GM21390 (cell line): ENCODE data around the gene EDC3.
"Not testable (repeated sequence)": the region's sequence is repeated elsewhere in the genome, so short reads cannot be mapped to it uniquely, and the experiment has no call there.

ENCODE experiments used
- ATAC-seq: cut with Tn5 transposase; IDR thresholded peaks from one replicate; pipeline ENCODE4 v1.9.1; 2021; ENCODE audit not compliant: unreplicated experiment

The EDC3 gene, protein sequence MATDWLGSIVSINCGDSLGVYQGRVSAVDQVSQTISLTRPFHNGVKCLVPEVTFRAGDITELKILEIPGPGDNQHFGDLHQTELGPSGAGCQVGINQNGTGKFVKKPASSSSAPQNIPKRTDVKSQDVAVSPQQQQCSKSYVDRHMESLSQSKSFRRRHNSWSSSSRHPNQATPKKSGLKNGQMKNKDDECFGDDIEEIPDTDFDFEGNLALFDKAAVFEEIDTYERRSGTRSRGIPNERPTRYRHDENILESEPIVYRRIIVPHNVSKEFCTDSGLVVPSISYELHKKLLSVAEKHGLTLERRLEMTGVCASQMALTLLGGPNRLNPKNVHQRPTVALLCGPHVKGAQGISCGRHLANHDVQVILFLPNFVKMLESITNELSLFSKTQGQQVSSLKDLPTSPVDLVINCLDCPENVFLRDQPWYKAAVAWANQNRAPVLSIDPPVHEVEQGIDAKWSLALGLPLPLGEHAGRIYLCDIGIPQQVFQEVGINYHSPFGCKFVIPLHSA

DNA sequence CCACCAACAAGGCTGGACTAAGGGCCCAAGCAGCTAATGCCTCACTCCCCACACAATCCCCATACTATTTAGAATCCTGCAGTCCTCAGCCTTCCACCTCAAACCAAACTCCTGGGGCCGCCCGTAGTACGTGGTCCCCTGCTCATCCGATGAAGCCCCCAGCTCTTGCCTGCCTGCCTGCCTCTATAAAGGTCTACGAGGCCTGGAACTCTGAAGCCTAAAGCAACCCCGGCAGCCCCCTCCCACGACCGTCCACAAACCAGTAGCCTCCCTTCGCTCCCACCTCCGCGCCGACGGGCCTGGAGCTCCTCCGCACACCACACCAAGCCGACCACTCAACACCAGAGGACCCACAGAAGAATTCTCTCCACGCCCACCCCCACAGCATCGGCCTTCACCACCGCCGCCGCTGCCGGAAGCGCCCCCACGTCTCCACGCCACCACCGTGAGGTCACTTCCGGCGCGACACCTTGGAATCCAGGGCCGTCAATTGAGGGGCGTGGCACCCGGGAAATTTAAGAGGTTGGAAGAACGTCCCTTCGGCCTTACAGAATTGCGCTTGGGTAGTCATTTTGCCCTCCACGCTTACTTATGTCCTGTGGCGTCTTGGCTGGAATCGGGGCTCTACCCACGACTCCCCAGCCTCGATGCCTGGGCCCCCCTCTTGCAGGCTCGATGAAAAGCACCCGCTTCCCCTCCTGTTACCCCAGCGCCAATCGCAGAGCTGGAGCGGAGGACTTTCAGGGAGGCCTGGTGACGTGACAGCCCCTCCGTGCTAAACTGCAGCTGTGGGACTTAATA, at the start of gene EDC3:
Gene EDC3, minus strand, starts transcription at position 428 of the 801 bp plus-strand sequence. CDS start 20,900 bp downstream, outside the sequence.
- peak; percentile 89 for ATAC-seq

DNA sequence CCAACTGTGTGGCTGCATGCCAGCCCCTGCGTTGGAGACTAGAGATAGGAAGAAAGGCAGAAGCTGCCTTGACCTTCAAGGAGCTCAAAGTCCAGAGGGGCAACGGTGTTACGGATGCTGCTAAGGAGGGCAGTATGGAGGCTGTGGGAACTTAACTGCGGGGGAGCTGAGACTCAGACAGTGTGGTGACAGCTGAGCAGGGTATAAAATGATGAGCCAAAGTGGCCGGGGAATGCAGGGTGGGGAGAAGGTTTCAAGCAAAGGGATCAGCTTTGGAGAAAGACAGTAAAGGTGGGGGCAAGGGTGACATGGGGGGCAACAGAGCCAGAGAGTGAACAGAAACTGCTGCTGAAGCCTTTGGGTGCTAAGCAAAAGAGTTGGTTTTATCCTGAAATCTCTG, 46.6 kb upstream of the EDC3 start:
- no peak for ATAC-seq

DNA sequence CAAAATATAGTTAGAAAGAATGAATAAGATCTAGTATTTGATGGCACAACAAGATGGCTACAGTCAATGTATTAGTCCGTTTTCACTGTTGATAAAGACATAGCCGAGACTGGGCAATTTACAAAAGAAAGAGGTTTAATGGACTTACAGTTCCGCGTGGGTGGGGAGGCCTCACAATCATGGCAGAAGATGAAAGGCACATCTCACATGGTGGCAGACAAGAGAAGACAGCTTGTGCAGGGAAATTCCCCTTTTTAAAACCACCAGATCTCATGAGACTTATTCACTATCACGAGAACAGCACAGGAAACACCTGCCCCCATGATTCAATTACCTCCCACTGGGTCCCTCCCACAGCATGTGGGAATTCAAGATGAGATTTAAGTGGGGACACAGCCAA, 42.4 kb upstream of the EDC3 start:
- ATAC-seq = not testable (repeated sequence)

DNA sequence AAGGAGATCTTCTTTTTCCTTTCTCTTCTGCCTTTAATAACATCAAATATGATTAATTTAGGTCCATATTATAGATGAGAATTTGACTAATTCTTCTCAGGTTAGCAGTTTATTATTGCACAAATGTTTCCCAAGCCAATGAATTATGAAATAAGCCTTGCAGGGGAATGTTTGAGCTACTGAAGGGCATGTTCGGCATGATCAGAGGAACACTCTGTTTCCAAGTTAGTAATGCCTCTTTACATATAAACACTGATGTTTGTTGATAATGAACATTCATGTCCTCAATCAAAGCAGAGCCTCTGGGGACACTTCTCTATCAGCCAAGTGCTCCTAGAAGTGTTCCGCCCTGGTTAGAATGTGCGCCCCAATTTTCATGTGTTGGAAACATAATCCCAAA, 39.5 kb upstream of the EDC3 start:
- ATAC-seq = no peak

DNA sequence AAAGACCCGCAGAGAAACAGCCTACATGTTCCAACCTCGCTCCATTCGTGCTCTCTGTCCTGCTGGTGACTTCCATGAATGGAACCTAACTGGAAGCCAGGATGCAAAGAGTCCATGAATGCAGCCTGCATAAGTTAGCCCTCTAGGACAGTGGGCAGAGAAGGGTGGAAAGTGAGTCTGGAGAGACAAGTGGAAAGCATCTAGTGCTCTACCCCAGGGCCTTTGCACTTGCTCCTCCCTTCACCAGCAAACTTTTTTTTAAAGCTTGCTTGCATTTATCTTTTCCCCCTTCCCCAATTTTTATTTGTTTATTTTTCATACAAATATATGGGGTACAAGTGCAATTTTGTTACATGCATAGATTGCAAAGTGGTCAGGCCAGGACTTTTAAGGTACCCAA, 37.4 kb upstream of the EDC3 start:
- ATAC-seq = no peak

DNA sequence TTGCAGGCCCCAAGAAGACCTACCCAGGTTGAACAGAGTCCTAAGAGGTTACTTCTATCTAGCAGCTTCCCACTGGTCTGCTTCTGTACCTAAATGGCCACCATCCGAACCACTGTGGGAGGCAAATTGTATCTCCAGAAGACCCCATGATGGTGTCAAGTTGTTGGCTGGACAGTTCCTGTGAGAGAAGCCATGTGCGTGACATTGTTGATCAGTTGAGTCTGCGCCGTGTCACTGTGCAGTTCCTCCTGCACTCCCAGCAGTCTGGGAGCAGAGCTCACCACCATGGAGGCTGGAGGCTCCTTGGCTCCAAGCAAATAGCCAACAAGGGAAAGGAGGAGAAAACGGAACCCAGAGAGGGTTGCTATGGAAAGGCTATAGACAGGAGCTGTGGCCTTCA, 37.0 kb upstream of the EDC3 start:
- no peak for ATAC-seq

DNA sequence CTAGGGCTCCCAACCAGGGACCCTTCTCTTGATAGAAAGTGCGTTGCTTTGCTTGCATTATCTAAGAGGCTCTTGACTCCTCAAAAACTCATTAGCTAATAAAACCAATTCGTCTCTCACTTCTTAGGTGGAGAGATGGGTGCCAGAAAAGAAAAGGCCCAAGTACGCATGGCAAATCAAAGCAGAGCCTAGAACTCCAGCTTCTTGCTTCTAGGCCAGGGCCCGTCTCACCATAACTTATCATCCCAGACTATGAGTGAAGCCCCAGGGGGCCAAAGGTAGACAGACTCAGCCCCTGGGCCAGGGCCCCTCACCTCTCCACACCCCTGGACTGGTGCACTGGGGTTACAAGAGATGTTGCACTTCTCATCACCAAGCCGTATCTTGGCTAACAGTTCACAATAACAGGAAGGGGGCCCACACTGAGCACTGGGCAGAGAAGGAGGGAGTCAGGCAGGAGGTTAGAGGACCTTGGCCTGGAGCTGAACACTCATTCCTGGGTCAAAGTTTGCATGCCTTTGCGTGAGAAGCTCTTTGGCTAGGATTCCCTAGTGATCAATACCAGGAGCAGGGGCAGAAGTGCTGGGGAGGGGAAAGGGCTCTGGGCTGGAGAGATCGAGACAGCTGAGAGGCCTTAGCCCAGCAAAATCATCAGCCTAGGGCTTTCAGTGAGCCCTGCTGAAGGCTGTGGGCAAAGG, 34.9 kb upstream of the EDC3 start:
- no peak for ATAC-seq

DNA sequence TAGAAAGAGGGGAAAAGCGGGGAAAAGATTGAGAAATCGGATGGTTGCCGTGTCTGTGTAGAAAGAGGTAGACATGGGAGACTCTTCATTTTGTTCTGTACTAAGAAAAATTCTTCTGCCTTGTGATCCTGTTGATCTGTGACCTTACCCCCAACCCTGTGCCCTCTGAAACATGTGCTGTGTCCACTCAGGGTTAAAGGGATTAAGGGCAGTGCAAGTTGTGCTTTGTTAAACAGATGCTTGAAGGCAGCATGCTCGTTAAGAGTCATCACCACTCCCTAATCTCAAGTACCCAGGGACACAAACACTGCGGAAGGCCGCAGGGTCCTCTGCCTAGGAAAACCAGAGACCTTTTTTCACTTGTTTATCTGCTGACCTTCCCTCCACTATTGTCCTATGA, 33.5 kb upstream of the EDC3 start:
- ATAC-seq = not testable (repeated sequence)

DNA sequence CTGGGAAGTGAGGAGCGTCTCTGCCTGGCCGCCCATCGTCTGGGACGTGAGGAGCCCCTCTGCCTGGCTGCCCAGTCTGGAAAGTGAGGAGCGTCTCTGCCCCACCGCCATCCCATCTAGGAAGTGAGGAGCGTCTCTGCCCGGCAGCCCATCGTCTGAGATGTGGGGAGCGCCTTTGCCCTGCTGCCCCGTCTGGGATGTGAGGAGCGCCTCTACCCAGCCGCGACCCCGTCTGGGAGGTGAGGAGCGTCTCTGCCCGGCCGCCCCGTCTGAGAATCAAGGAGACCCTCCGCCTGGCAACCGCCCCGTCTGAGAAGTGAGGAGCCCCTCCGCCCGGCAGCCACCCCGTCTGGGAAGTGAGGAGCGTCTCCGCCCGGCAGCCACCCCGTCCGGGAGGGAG, 32.9 kb upstream of the EDC3 start:
- ATAC-seq = not testable (repeated sequence)

DNA sequence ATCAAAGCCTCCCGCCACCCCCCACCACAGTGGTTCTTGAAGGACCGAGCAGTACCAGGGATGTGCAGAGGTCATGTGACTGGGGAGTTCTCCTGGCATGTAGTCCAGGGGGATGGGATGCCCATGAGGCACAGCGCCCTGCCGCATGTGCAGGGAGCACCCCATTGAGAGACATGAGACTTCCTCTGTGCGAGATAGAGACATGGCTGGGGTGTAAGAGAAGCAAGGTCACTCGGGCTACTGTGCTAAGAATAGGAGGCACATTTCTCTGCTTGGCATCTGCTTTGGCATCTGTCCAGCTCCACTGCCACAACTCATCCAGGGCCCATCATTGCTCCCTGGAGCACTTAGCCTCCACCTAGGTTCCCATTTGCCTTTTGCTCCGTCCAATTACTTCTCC, 31.9 kb upstream of the EDC3 start:
- ATAC-seq = no peak

DNA sequence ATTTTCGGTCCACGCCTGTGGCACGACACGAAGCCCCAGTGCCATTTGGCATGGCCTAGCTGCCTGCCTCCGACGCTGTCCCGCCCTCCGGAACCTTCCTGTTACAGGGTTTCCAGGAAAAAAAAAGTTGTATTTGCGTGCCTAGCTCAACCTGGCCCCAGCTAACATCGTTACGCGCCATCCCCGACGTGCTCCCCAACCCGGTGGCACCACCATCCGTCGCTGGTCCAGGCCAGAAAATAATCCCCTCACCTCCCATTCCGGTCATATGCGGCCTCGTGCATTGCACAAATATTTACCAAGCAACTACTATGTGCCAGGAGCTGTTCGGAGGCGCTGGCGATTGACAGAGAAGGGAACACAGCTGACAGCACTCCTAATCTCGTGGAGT, 30.9 kb upstream of the EDC3 start:
- no peak for ATAC-seq

DNA sequence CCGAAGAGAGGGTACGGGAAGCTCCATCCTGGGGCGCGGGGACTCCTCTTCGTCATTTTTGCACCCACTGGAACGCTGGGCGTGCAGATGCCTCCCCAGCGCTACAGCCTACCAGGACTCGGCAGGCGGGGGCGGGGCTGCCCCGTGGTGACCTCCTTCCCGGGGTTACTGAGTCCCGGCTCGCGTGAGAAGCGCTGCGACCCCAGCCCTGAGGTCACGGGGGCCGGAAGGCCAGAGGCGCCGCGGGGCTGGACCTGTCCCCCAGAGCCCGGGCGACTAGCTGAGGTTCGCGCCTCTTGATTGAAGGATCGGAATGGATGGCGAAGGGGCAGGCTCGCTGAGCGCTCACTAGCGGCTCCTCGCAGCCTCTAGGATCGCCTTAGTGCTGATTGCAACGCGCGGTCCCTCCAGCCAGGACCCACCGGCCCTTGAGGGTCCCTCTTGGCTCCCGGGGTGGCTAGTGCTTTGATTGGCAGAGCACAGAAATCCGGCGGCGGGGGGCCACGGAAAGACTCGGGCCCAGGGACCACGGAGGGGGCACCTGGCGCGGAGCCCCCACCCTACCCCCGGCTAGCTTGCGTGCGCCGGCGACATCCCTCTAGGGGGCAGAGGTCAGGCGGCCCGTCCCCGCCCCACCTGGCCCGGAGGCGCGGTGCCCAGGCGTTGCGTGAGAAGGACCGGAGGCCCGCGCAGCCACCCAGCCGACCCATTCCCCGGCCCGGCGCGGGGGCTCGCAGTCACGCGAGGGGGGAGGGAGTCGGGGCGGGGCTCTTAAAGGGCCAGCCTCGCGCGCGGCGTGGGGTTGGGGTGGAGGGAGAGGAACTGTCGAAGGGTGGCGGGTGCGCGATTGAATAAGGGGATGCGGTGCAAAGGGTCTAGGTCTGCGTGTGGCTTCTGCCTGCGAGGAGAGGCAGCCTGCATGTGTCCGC, 30.3 kb upstream of the EDC3 start:
- no peak for ATAC-seq

DNA sequence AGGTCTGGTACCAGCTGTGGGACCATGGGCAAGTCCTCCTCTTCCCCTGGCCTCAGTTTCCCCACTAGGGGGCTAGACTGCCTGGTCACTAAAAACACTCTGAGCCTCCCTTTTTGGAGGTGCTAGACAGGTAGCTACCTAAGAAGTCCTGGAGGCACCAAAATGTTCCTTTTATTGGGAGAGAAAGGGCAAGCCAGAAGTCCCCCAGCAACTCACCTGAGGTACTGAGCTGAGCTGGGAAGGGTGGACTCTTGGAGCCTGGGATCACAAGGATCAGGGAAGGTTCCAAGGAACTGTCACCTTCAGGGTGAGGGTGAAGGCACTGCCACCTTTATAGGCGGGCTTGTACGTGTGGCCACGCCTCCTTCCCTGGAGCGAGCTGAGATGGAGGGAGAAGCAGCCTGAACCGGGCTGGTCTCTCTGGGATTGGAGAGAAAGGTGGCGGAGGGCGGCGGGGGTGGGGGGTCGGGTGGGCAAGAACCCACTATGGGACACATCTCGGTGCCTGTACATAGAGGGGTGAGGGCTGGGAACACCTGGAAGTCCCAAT, 29.5 kb upstream of the EDC3 start, which contains the start of gene CYP1A1:
Gene CYP1A1, minus strand, starts transcription at position 304 of the 550 bp plus-strand sequence. CDS start 2,431 bp downstream, outside the sequence.
- no peak for ATAC-seq

DNA sequence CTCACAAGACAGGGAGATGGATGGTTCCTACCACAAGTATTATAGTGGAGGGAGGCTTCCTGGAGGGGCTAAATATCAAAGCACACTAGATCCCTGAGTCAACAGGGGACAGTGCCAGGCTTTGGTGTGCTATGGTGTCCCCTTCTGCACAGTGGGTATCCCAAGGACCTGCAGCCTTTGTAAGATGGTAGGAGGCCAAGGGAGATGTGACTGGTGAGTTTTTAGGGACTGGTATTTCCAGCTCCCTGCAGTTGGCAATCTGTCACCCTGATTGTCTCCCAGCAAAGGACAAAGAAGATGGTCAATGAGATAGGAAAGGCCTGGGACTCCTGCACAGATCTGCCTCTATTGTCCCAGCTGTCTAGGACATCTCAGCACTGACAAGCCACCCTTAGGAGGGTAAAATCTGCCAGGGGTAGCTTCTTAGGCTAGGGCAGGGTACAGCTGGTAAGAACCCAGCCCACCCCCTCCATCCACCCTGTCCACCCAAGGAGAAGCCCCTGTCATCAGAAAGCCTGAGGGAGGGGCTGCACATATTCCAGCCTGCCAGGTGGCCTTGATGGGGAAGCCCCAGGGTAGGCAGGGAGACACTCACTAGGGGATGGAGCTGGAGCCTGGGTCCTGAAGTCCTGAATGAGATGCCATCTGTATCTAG, 28.9 kb upstream of the EDC3 start:
- ATAC-seq = no peak

DNA sequence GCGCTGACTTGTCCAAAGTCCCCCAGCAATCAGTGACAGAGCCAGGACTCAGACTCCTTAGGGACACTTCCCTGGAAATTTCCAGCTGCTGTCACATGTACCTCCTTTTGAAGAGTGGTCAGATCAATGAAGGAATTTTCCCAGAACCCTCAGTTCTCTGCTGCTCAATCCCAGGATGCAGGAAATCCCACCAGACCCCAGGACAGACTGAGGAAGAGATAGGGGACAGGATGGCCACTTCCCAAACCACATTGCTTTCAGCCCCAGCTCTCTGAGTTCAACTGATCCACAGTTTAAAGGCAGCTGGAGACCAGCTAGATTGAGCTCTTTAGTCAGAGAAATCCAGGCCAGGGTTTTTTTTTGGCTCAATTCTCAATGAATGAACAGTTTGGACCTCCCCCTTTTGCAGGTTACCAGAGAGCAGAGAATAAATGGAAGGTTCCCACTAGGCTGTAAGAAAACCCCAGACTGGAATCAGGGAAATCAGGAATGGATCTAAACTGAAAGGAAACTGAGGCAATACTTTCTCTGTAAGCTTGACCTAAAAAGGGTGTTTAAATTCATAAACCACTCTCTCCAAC, 28.0 kb upstream of the EDC3 start:
- no peak for ATAC-seq

DNA sequence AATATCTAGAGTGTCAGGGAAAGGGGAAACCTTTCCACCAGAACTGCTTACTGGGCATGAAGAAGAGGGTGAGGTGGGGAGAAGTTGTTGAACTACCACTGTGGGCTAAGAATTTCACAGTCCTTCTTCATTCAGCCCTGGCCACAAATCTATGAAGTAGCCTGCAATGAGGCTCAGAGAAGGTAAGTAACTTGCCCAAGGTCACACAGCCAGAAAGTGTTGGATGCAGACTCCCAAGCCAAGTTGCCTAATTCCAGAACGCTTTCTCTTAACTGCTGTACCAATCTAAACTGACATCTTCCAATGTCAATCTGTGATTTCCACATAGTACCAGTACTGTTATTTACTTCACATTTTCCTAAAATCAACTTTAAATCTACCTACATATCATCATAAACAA, 27.4 kb upstream of the EDC3 start:
- no peak for ATAC-seq

DNA sequence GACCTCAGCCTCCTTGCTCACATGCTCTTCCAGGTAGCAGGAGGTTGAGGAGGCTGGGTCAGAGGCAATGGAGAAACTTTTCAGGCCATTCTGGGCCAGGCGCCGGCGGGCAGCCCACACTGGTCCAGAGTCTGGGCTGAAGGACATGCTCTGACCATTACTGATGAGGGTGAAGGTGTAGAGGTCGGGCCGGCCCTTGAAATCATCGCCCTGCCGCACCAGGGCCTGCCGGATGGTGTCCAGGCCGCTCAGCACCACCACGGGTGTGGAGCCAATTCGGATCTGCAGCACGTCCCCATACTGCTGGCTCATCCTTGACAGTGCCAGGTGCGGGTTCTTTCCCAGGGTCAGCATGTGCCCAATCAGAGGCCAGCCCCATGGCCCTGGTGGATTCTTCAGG, 26.8 kb upstream of the EDC3 start:
- ATAC-seq = no peak

DNA sequence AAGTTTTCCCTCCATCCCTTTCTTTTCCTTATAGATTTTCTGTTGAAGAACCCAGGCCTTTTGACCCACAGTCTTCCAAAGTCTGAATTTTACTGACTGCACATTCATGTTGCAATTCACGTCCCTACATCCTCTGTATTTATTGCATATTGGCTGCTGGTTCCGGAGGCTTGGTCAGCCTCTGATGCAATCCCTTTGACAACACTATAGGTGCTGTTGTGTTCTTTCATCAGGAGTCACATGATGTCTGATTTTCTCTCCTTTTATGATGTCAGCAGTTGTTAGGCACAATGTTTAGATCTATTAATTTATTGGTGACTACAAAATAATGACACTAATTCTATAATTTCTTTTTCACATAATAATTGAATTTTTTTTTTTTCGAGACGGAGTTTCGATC, 20.8 kb upstream of the EDC3 start:
- ATAC-seq = no peak

DNA sequence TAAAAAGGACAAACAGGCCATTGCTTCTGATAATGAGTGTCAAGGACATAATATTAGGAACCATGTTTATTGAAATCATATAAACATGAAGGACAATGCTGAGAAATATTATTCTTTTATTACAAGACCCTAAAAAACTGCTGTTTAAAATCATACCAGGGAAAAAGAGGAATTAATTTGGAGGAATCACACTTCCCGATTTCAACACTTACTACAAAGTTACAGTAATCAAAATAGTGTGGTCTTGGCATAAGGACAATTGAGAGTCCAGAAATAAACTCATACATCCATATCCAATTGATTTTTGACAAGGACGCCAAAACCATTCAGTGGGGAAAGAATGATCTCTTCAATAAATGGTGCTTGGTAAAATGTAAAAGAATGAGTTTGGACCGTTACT, 16.5 kb upstream of the EDC3 start:
- ATAC-seq = no peak
